ENCODE results near the gene GBX1.

DNA sequence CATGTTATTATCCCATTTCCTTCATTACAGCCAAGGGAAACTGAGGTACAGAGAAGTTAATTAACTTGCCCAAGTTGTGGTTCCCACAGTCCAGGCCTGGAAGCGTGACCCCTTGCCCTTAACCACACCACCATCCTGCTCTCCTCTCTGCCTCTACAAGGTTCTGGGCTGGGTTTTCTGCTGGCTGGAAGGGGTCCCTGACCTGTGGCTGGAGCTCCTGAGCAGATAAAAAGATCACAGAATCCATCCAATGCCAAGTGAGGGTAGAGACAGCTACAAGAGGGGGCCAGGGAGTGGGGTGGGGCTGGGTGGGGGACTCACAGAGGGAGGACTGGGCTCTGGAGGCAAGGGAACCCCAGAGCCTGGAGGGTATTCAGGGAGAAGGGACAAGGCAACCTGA lies 9.8 kb upstream of the GBX1 start:
- TF ChIP-seq CTCF (IDR thresholded peaks at IDR 0.05): no peak
- TF ChIP-seq EZH2 (IDR thresholded peaks at IDR 0.05): no peak
- TF ChIP-seq EZH2phosphoT487 (IDR thresholded peaks at IDR 0.05): no peak

All from neural progenitor cell (in vitro differentiated cells).